GM19467 (cell line): ENCODE results near the gene CDK10.
"Not testable (repeated sequence)": the region's sequence is repeated elsewhere in the genome, so short reads cannot be mapped to it uniquely, and the experiment has no call there.

Source experiments
- ATAC-seq: cut with Tn5 transposase; IDR thresholded peaks from one replicate; pipeline ENCODE4 v1.9.1; 2021; ENCODE audit warnings: mild to moderate bottlenecking, moderate library complexity; ENCODE audit not compliant: unreplicated experiment

Gene CDK10, protein sequence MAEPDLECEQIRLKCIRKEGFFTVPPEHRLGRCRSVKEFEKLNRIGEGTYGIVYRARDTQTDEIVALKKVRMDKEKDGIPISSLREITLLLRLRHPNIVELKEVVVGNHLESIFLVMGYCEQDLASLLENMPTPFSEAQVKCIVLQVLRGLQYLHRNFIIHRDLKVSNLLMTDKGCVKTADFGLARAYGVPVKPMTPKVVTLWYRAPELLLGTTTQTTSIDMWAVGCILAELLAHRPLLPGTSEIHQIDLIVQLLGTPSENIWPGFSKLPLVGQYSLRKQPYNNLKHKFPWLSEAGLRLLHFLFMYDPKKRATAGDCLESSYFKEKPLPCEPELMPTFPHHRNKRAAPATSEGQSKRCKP

GRCh38 chr16:89686520-89687091 is at the start of gene CDK10:
Gene CDK10, plus strand, starts transcription at chr16:89686689. Its CDS starts 22 bp downstream, at chr16:89686711.
- peak; percentile 69 for ATAC-seq

GRCh38 chr16:89637379-89637778 is 49.1 kb upstream of the CDK10 start:
- ATAC-seq, result no peak

GRCh38 chr16:89638455-89638854 is 48.0 kb upstream of the CDK10 start:
- no peak for ATAC-seq

GRCh38 chr16:89639385-89639784 is 47.1 kb upstream of the CDK10 start:
- ATAC-seq, result no peak

GRCh38 chr16:89641458-89642119 is 44.9 kb upstream of the CDK10 start:
- no peak for ATAC-seq

DNA sequence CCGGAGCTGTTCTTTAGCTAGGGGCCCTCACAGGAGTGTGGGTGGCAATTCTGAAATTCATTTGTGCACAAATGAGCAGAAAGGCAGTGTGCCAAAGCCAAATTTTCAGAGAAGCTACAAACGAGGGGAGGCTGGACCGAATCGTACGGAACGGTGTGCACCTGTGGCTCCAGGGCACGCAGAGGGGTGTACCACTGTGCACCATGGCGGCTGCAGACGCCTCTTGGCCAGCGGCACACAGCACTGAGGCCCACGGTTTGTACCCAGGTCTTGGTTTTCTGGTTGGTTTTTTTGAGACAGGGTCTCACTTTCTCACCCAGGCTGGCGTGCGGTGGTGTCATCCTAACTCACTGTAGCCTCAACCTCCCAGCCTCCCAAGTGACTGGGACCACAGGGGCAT is 43.9 kb upstream of the CDK10 start:
- no peak for ATAC-seq

GRCh38 chr16:89643769-89644300 is 42.7 kb upstream of the CDK10 start:
- no peak for ATAC-seq

DNA sequence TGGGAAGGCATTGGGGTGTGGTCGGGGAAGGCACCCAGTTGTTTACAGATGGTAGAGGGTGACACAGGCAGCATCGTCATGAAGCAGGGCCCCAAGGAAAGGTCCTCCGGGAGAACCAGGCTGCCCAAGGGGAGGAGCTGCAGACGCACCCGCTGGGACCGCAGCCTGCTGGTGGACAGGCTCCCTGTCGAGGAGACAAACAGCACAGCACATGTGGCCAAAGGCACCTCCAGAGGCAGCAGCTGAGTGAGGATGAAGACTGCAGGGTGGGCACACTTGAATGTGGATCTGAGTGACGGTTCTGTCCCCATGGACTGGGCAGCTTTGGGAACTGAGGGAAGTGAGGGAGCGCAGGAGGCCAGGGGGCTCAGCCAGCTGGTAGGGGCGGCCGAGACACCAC is 41.4 kb upstream of the CDK10 start:
- ATAC-seq, result no peak

DNA sequence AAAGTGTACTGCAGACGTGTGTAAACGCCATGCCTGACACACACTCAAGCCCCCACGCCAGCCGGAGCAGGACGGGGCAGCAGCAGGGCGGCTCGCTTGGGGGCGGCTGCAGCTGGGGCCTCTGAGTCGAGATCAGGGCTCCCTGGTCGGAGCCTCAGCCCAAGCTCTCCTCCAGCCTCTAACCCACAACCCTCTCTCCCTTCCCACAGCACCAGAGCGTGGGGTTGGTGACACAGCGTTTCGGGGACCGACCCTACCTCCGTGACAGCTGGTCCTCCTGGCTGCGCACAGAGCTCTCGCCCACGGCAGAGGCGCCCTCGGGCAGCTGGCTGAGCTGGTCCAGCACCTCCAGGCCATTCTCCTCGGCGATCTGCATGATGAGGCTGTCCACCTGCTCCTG is 40.2 kb upstream of the CDK10 start:
- ATAC-seq, result no peak

DNA sequence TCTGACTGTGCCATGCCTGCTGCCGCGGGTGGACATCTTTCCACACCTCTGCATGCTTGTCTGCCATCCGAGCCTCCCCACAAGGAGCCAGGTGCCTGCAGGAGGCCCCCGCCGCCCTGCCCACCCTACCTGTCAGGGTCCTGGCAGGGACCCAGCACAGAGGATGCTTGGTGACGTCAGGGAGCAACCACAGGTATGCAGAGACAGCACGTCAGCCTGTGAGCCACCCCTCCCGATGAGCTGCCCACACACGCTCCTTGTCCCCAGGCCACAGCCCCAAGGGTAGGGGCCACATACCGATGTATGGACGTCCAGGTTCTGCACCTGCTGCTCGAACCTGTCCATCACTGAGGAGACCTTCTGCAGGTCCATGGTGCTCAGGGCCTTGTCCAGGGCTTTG is 39.6 kb upstream of the CDK10 start:
- no peak for ATAC-seq

DNA sequence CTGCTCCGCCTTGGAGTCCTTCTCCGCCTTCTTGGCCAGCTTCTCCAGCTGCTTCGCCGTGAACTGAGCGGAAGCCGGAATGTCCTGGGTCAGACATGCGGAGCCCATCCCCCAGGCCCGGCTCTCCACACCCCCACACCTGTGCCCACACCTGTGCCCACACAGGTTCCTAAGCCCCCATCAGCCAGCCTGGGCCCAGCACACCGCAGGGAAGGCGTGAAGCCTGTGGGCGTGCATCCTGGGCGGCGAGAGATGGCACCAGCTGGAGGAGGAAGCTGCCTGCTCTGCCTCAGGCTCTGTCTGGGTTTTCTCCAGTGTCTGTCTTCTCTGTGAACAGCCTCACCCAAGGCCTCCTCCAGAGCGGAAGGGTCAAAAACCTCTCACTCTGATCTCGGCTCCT is 34.9 kb upstream of the CDK10 start:
- no peak for ATAC-seq

DNA sequence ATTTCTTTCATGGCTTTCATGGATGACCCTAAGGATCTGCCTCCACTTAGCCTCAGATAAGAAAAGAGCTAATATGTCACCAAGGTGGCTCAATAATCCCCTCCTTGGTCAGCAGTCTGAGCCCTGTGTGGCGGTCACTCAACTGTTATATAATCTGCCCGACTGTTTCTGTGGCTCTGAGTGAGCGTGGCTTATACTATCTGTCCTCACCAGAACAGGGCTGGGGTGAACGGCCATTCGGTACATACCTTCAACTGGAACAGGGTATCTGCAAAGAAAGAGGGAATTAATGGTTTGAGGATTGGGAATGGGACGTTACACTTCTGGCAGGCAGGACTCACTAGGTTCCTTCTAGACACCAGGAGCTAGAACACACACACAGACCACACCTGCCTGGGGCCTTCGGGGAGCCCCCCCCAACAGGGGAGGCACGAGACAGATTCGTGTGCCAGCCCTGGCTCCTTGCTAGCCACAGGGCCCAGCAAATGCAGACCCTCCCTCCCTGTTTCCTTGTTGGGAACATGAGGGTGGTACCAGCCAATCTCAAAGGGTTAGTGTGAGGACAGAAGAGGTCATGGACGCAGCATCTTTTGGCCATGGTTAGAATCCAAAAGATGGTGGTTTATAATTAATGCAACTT is 32.7 kb upstream of the CDK10 start:
- no peak for ATAC-seq

- no peak for ATAC-seq
Measured at GRCh38 chr16:89655062-89655643, 31.3 kb upstream of the CDK10 start.

DNA sequence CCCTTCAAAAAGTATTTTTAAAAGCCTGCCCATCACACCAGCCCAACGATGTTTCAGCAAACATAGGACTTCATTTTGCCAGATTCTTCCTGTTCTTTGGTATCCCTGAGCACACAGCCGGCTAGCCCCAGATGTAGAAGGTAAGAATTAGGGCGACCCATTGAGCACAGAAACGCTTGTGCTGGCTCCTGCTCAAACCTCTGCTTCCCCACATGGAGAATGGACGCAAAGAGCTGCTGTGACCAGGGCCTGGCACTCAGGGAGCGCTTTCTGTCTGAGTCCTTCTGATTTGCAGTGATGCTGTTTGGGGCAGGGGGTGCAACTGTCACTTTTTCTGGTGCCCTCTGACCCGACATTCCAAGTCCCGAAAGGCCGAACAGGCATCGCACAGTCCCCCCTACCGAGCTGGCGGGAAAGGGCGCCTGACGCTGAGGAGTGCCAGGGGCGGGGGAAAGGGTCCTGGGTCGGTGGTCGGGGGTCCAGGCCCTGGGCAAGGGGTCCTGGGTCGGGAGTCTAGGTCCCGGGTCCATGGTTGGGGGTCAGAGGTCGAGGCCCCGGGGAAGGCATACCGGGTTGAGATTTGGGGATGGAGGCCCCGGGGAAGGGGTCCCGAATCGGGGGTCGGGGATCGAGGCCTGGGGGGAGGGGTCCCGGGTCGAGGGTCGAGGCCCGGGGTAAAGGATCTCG is 29.9 kb upstream of the CDK10 start:
- no peak for ATAC-seq

DNA sequence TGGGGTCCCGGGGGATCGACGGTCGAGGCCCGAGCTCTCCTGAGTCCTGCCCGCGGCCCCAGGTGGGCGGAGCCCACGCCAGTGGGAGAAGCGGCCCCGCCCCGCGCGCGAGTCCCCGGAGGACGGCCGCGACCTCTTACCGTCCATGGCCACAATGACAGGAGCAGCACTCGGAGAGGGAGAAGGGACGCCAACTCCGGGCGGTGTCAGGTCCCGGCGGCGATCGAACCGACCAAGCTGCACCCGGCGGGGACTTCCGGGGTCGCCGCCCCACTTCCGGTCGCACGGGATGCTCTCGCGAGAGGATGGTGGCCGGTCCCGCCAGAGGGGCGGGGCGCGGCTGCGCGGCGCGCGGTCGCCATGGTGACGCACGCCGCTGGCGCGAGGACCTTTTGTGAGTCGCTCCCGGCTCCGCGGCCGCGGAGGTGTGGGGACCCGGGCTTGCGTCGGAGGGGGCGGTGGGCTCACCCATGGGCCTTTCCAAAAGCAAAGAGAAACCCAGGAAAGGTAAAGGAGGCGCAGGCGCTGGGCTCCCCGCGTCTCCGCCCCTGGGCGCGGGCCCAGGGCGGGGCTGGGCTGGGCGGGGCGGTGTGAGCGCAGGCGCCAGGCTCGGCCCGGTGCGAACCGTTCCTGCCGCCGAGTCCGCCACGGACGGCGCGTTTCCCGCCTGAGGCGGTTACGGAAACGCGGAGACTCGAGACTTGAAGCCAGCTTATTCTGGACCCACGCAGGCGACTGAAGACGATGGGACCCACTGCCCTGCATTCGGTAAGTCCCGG is 28.9 kb upstream of the CDK10 start, which contains the start of the genes CHMP1A and SPATA33:
Gene CHMP1A (minus strand): TSS at position 267 of the 779 bp plus-strand sequence. CDS start 120 bp downstream, at position 147.
Gene SPATA33 (plus strand): TSS at position 395 of the 779 bp plus-strand sequence. CDS start 76 bp downstream, at position 471.
- ATAC-seq, result peak; percentile 92

DNA sequence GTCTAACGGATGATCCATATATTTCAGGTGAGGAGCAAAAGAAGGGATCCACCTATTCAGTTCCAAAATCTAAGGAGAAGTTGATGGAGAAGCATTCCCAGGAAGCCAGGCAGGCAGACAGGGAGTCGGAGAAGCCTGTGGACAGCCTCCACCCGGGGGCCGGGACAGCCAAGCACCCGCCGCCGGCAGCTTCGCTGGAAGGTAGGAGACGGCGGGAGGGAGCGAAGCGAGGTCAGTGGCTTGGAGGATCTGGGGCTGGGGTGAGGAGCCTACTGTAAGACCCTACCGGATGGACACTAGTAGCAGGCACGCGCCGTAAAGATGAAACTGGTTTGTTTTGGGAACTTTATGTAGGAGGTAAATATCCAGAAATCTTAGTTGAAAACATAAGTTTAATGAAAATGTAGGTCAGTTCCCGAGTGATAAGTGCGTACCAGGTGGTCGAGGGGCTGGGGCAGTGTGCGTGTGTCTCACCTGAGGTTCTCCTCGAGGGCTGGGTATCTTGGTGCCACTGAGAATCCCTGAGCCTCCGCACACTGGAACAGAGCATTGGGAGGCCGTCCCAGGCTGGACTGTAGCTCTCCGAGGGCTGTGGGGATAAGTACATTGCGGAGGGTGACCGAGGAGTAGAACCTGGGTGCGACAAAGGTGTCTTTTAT is 28.1 kb upstream of the CDK10 start:
- ATAC-seq, result no peak

DNA sequence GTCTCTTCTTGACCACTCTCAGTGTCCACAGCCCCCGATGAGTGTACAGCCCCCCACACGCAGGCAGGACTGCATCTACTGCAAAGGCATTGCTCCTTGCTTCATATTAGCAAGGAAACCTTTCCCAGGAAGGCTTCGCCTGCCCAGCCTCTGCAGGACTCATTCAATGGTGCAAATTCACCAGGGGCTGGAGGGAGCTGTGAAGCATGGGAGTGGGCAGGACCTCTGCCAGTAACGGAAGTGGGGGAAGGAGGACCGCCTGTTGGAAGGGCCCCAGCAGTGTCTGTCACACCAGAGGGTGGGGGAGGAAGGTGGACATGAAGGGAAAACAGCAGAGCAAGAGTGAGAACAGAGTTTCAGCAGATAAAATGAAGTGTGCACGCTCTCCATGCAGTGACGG is 26.3 kb upstream of the CDK10 start:
- no peak for ATAC-seq

GRCh38 chr16:89661215-89661614 is 25.3 kb upstream of the CDK10 start:
- ATAC-seq, result no peak

GRCh38 chr16:89664238-89664637 is 22.3 kb upstream of the CDK10 start:
- ATAC-seq, result not testable (repeated sequence)
